22Rv1 (cell line): ENCODE results near the gene WWOX.

Source experiments
- ZFX ChIP-seq: fragments of 450-650 bp; IDR thresholded peaks from 2 replicates; pipeline ENCODE4 v1.6.1; 2017; ENCODE audit warnings: antibody characterized with exemption, borderline replicate concordance
- TF ChIP-seq, protein P1 (sequence below): fragments of 450-650 bp; IDR thresholded peaks from 2 replicates; pipeline ENCODE4 v1.5.1; 2017; ENCODE audit warnings: mild to moderate bottlenecking

DNA sequence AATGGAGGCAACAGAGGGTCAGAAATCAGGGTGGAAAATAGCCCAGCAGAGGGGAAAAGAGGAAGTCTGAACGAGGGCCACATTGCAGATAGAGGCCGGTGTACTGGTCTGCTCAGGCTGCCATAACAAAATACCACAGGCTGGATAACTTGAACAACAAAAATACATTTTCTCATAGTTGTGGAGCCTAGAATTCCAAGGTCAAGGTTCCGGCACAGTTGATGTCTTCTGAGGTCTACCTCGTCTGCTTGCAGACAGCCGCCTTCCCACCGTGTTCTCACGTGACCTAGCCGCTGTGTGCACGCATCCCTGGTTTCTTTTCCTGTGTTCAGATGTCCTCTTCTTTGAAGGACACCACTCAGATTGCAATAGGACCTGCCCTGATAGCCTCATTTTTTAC lies 249.4 kb downstream of the WWOX start:
- TF ChIP-seq, protein P1, sequence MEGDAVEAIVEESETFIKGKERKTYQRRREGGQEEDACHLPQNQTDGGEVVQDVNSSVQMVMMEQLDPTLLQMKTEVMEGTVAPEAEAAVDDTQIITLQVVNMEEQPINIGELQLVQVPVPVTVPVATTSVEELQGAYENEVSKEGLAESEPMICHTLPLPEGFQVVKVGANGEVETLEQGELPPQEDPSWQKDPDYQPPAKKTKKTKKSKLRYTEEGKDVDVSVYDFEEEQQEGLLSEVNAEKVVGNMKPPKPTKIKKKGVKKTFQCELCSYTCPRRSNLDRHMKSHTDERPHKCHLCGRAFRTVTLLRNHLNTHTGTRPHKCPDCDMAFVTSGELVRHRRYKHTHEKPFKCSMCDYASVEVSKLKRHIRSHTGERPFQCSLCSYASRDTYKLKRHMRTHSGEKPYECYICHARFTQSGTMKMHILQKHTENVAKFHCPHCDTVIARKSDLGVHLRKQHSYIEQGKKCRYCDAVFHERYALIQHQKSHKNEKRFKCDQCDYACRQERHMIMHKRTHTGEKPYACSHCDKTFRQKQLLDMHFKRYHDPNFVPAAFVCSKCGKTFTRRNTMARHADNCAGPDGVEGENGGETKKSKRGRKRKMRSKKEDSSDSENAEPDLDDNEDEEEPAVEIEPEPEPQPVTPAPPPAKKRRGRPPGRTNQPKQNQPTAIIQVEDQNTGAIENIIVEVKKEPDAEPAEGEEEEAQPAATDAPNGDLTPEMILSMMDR = no peak
- no peak for TF ChIP-seq ZFX
